Measurements from ENCODE around the gene ZDHHC12.

The ZDHHC12 gene

DNA sequence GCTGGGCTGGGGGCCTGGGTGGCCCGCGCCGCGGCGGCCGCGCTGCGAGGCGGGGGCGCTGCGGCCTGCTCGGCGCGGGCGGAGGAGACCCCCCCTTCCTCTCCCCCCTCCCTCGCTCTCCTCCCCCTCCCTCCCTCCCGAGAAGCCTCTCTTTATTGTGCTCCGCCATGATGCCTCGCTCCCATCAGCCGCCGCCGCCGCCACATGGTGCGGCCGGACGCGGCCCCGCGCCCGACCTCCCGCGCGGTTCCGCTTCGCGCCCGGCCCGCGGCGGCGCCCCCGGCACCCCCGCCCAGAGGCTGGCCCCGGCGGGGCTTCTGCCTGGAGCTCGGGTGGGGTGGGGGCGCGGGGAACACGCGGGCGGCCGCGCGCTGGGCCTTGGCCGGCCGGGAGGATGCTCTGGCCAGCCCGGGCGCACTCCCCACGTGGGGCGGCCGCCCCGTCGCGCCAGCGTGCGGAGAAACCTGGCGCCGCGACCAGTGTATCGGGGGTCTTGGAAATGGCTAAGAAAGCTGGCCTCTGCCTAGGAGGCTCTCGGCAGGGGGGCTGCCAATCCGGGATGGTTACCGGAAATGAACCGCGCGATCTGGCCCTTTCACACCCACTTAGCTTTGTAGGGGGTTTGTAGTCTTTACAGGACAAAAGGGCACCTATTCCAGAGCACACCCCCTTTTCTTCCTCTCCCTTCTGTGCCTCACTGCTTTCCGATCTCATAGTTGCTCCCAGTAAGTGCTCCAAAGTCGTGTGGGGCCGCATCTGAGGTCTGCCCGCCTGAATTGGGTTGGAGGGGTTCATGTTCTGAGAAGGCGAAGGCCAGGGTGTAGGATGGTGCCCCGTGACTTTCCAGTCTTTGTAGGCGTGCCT is 33.9 kb downstream of the ZDHHC12 start:
- H3K4me1 ChIP-seq (ENCODE audit: control insufficient read depth, low read depth, low read length), result peaks cover 25% of the 10 kb centered on the region
- H3K36me3 ChIP-seq (ENCODE audit: control insufficient read depth, low read depth, low read length), result peaks cover 54% of the 10 kb centered on the region
- peak overlapping the region; percentile 81 for H3K9ac ChIP-seq (ENCODE audit: low read length)
- H3K27me3 ChIP-seq (ENCODE audit: control insufficient read depth, insufficient read depth, low read length), result no peaks in the 10 kb centered on the region
- H3K27ac ChIP-seq (ENCODE audit: low read length), result peak overlapping the region; percentile 10
- H3K4me3 ChIP-seq (ENCODE audit: low read length), result peak overlapping the region; percentile 93
- no peaks in the 10 kb centered on the region for H3K9me3 ChIP-seq (ENCODE audit: control insufficient read depth, low read depth, low read length)

DNA sequence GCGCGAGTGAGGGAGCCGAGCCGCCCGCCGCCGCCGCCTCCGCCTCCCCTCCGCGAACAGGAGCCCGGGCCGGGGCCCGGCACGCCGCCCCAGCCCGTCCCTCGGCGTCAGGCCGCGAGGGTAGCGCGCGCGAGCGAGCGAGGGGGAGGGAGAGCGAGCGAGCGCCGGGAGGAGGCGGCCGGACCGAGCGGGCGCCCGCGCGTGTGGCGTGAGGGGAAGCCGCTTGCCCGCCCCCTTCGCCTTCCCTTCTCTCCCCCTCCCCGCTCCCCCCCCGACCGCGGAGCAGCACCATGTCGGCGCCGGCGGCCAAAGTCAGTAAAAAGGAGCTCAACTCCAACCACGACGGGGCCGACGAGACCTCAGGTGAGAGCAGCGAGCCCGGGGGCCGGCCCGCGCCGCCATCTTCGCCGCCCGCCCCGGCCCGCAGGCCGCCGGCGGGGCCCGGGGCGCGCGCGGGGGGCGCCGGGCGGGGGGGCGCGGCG is 34.6 kb downstream of the ZDHHC12 start:
- Histone ChIP-seq H3K4me3 (ENCODE audit: low read length) (peak overlapping the region; percentile 44), H3K9me3 (ENCODE audit: control insufficient read depth, low read depth, low read length) (no peaks in the 10 kb centered on the region), H3K9ac (ENCODE audit: low read length) (peak overlapping the region; percentile 61), H3K4me1 (ENCODE audit: control insufficient read depth, low read depth, low read length) (peaks cover 25% of the 10 kb centered on the region), H3K27me3 (ENCODE audit: control insufficient read depth, insufficient read depth, low read length) (no peaks in the 10 kb centered on the region), H3K27ac (ENCODE audit: low read length) (no peak overlapping the region), H3K36me3 (ENCODE audit: control insufficient read depth, low read depth, low read length) (peaks cover 53% of the 10 kb centered on the region)

DNA sequence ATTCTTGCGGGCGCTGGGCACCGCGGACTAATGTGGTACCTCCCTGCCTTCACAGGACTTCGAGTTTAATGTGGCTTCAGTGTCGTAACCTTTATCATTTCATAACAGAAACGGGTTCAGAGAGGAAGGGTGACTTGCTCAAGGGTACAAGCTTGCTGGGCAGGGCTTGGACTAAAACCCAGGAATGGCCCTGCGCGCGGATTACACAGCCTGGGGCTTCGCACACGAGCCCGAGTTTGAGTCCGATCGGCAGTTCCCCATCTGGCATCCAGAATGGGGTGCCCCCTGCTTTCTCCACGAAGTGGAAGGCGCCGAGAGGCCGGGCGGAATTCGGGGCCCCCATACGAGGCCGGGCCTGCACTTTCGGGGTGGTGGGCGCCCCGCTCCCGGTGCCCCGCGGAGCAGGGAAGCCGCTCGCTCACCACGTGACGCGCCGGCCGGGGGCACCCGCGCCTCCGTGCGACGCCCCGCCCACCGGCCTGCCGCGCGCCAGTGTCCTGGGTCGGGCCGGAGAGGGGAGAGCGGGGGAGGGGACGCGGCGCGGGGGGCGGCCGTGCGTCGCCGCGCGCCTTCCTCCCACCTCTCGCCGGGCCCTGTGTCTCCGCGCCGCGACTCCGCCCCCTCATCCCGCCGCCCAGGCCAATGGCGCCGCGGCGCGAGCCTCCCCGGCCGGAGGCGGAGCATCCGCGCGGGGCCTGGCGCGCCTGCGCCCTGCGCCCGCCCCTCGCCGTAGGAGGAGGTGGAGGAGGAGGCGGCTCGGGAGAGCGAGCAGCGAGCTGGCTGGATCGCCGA is 35.2 kb downstream of the ZDHHC12 start, which contains the start of gene SET:
Gene SET (plus strand): TSS at position 722 of the 792 bp plus-strand sequence. CDS start 361 bp downstream, outside the sequence.
- H3K9me3 ChIP-seq (ENCODE audit: control insufficient read depth, low read depth, low read length), result no peaks in the 10 kb centered on the region
- H3K4me1 ChIP-seq (ENCODE audit: control insufficient read depth, low read depth, low read length), result peaks cover 25% of the 10 kb centered on the region
- no peaks in the 10 kb centered on the region for H3K27me3 ChIP-seq (ENCODE audit: control insufficient read depth, insufficient read depth, low read length)

DNA sequence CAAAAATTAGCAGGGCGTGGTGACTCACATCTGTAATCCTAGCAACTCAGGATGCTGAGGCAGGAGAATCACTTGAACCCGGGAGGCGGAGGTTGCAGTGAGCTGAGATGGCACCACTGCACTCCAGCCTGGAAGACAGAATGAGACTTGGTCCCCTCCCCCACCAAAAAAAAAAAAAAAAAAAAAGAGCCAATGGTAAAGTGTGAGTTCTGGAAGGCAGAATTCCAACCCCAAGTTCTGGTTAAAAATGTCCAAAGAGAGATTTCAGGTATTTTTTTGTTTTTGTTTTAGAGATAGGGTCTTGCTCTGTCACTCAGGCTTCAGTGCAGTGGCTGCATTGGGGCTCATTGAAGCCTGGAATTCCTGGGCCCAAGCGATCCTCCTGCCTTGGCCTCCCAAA is 36.5 kb downstream of the ZDHHC12 start:
- Histone ChIP-seq H3K4me3 (ENCODE audit: low read length) (peak overlapping the region; percentile 23), H3K36me3 (ENCODE audit: control insufficient read depth, low read depth, low read length) (peaks cover 34% of the 10 kb centered on the region), H3K9ac (ENCODE audit: low read length) (no peak overlapping the region), H3K9me3 (ENCODE audit: control insufficient read depth, low read depth, low read length) (no peaks in the 10 kb centered on the region), H3K4me1 (ENCODE audit: control insufficient read depth, low read depth, low read length) (peaks cover 25% of the 10 kb centered on the region), H3K27ac (ENCODE audit: low read length) (no peak overlapping the region), H3K27me3 (ENCODE audit: control insufficient read depth, insufficient read depth, low read length) (no peaks in the 10 kb centered on the region)

More for the DNA sequence above, 35.2 kb downstream of the ZDHHC12 start, which contains the start of gene SET:
- Histone ChIP-seq H3K36me3 (ENCODE audit: control insufficient read depth, low read depth, low read length) (peaks cover 46% of the 10 kb centered on the region), H3K27ac (ENCODE audit: low read length) (peak within 1 kb of the TSS; percentile 43), H3K9ac (ENCODE audit: low read length) (peak within 1 kb of the TSS; percentile 81), H3K4me3 (ENCODE audit: low read length) (peak within 1 kb of the TSS; percentile 93)

DNA sequence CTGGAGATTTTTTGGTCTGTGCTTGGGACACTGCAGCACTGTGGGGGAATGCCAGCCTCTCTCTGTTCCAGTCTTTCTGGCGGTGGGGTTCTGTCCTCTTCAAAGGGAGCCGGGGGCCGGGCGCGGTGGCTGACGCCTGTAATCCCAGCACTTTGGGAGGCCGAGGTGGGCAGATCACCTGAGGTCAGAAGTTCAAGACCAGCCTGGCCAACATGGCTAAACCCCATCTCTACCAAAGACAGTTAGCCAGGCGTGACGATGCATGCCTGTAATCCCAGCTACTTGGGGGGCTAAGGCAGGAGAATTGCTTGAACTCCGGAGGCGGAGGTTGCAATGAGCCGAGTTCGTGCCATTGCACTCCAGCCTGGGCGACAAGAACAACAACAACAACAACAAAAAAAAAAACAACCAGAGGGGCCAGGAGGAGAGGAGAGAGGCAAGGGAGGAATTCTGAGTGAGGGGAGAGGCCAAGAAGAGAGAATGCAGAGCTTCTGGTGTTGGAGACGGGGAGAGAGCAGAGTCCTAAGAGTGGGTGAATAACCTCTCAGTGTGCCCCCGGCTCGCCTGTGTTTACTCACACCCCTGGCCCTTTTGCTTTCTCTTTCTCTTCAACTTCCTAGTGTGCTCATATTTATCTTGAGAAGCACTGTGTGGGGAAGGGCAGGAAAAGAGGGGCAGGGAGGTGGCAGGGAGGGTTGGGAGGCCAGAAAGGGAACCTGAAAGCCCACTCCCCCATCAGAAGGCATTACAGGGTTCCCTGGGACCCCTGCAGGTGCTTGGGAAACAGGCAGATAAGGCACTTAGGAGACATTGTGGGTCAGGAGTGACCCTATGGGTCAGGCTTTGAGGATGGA is 38.1 kb downstream of the ZDHHC12 start:
- H3K9ac ChIP-seq (ENCODE audit: low read length), result no peak overlapping the region
- peaks cover 19% of the 10 kb centered on the region for H3K4me1 ChIP-seq (ENCODE audit: control insufficient read depth, low read depth, low read length)
- H3K4me3 ChIP-seq (ENCODE audit: low read length), result peak overlapping the region; percentile 94
- H3K27ac ChIP-seq (ENCODE audit: low read length), result no peak overlapping the region
- no peaks in the 10 kb centered on the region for H3K27me3 ChIP-seq (ENCODE audit: control insufficient read depth, insufficient read depth, low read length)
- peaks cover 18% of the 10 kb centered on the region for H3K36me3 ChIP-seq (ENCODE audit: control insufficient read depth, low read depth, low read length)
- H3K9me3 ChIP-seq (ENCODE audit: control insufficient read depth, low read depth, low read length), result no peaks in the 10 kb centered on the region

DNA sequence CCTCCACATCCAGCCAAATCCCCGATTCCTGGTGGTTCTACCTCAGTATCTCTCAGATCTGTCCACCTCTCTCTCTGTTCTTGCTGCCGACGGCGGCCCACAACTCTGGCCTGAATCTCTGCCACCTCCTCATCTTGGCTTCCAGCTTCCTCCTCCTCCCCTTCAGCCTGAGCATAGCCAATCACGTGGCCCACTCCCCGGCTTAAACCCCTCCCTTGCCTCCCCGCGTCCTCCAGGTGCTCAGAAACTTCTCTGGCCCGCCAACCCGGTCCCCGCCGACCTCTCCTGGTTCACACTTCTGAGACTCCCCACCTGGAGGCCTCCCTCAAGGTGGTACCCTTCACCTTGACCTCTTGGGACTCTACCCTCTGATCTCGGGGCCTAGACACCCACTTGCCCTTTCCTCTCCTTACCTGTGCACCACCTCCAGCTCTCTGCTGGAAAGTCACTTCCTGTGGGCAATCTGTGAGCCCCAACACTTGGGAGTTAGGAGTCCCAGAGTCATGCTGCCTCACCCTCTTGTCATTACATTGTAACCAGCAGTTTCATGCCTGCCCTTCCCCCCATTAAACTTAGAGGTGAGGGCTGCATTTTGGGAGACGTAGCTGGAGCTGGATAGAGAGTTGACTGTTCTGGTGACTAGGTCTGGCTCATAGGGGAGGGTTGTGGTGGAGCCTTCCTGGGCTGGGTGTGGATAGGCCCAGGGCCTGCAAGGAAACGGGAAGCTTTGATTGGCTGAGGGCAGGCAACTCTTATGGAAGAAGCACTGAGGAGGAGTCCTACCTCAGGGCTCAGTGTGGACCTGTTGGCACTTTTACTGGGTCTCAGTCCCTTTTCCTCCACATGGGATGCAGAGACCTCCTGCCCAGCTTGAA is 39.4 kb downstream of the ZDHHC12 start:
- H3K36me3 ChIP-seq (ENCODE audit: control insufficient read depth, low read depth, low read length), result peaks cover 13% of the 10 kb centered on the region

DNA sequence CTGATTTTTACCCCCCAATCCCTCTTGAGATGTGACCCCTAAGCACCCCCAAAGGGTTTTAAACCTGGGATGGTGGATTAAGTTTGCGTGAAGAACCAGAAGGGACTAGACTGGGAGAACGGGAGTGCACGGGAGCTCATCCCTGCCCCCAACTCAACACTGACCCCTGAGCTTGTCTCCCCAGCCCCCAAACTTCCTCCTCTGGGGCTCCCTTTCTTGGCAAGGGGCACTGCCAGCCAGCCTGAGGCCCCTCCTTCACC is 39.9 kb downstream of the ZDHHC12 start:
- Histone ChIP-seq H3K9ac (ENCODE audit: low read length) (peak overlapping the region; percentile 94), H3K27ac (ENCODE audit: low read length) (peak overlapping the region; percentile 85), H3K27me3 (ENCODE audit: control insufficient read depth, insufficient read depth, low read length) (no peaks in the 10 kb centered on the region), H3K4me1 (ENCODE audit: control insufficient read depth, low read depth, low read length) (peaks cover 17% of the 10 kb centered on the region), H3K9me3 (ENCODE audit: control insufficient read depth, low read depth, low read length) (no peaks in the 10 kb centered on the region), H3K36me3 (ENCODE audit: control insufficient read depth, low read depth, low read length) (peaks cover 13% of the 10 kb centered on the region), H3K4me3 (ENCODE audit: low read length) (peak overlapping the region; percentile 94)

More for the DNA sequence above, 39.4 kb downstream of the ZDHHC12 start:
- Histone ChIP-seq H3K27me3 (ENCODE audit: control insufficient read depth, insufficient read depth, low read length) (no peaks in the 10 kb centered on the region), H3K9me3 (ENCODE audit: control insufficient read depth, low read depth, low read length) (no peaks in the 10 kb centered on the region), H3K9ac (ENCODE audit: low read length) (peak overlapping the region; percentile 94), H3K4me3 (ENCODE audit: low read length) (peak overlapping the region; percentile 94), H3K4me1 (ENCODE audit: control insufficient read depth, low read depth, low read length) (peaks cover 17% of the 10 kb centered on the region), H3K27ac (ENCODE audit: low read length) (peak overlapping the region; percentile 85)

DNA sequence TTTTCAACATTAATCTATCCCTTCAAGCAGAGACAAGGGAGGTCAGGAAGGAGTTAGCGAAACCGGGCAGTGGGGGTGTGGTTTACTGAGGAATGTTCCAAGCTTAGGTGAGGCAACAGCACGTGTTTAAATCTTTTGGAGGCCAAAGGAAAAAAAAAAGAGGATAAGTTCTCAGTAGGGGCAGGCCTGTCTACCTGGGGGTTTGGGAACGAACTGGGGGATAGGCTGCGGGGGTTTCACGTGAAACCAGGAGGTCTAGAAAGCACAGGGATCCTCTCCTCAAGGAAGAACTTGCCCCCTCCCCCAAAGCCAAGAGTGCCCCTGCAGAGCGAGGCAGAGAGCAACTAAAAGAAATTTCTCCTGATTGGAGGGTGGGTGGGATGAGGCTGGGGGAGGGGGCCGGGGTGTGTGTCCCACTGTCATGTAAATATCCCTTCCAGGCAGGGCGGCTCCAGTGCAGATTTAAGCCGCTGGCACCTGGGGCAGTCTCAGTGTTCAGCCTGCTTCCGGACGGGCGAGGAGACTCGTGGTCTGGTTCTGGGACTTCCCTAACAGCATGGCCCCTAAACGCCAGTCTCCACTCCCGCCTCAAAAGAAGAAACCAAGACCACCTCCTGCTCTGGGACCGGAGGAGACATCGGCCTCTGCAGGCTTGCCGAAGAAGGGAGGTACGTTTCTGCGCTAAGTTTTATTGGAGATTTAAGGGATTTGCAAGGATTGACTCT is 40.4 kb downstream of the ZDHHC12 start:
- Histone ChIP-seq H3K27me3 (ENCODE audit: control insufficient read depth, insufficient read depth, low read length) (no peaks in the 10 kb centered on the region), H3K9me3 (ENCODE audit: control insufficient read depth, low read depth, low read length) (no peaks in the 10 kb centered on the region), H3K9ac (ENCODE audit: low read length) (peak overlapping the region; percentile 94), H3K4me1 (ENCODE audit: control insufficient read depth, low read depth, low read length) (peaks cover 17% of the 10 kb centered on the region), H3K27ac (ENCODE audit: low read length) (peak overlapping the region; percentile 85), H3K36me3 (ENCODE audit: control insufficient read depth, low read depth, low read length) (peaks cover 13% of the 10 kb centered on the region), H3K4me3 (ENCODE audit: low read length) (peak overlapping the region; percentile 94)

DNA sequence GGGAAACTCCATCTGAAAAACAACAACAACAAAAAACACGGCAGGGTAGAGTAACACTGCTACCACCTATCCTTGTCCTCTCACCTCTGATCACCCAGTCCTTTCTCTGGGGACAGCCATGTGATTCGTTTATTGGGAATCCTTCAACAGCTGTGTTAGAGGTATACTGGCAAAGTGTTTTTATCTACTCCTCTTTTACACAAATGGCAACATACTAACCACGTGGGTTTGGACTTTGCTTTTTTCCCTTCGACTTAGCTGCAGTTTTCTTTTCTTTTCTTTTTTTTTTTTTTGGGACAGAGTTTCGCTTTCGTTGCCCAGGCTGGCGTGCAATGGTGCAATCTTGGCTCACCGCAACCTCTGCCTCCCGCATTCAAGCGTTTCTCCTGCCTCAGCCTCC is 46.1 kb downstream of the ZDHHC12 start:
- Histone ChIP-seq H3K9me3 (ENCODE audit: control insufficient read depth, low read depth, low read length) (no peaks in the 10 kb centered on the region), H3K4me3 (ENCODE audit: low read length) (no peak overlapping the region), H3K36me3 (ENCODE audit: control insufficient read depth, low read depth, low read length) (no peaks in the 10 kb centered on the region), H3K4me1 (ENCODE audit: control insufficient read depth, low read depth, low read length) (no peaks in the 10 kb centered on the region), H3K9ac (ENCODE audit: low read length) (no peak overlapping the region), H3K27me3 (ENCODE audit: control insufficient read depth, insufficient read depth, low read length) (no peaks in the 10 kb centered on the region), H3K27ac (ENCODE audit: low read length) (no peak overlapping the region)

DNA sequence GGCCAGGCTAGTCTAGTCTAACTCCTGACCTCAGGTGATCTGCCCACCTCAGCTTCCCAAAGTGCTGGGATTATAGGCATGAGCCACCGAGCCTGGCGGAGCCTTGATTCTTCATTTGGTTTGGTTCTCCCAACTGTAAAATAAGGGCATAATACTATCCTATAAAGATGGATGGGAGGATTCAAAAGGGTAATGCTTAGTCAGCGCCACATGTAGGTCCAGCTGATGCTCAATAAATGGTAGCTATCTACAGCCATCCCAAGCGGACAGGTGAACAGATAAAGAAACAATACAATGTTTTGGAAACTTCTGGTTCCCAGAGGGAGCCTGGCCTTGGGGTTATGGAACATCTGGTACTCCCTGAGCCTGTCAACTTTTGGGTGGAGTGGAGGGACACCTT is 48.5 kb downstream of the ZDHHC12 start:
- no peaks in the 10 kb centered on the region for H3K4me1 ChIP-seq (ENCODE audit: control insufficient read depth, low read depth, low read length)
- H3K27ac ChIP-seq (ENCODE audit: low read length), result no peak overlapping the region
- no peaks in the 10 kb centered on the region for H3K9me3 ChIP-seq (ENCODE audit: control insufficient read depth, low read depth, low read length)
- no peaks in the 10 kb centered on the region for H3K27me3 ChIP-seq (ENCODE audit: control insufficient read depth, insufficient read depth, low read length)
- no peak overlapping the region for H3K4me3 ChIP-seq (ENCODE audit: low read length)
- no peak overlapping the region for H3K9ac ChIP-seq (ENCODE audit: low read length)
- H3K36me3 ChIP-seq (ENCODE audit: control insufficient read depth, low read depth, low read length), result no peaks in the 10 kb centered on the region

Measured in iPS-18a (cell line).